Fibroblast of peridontal ligament (primary cell): ENCODE results near the gene CLIC3.

Experiments
- DNase-seq: peaks from one replicate; pipeline ENCODE4 v3.0.0-alpha.2; 2010; ENCODE audit errors: extremely low read depth

CLIC3 gene

GRCh38 chr9:136964171-136964689 lies 32.1 kb downstream of the CLIC3 start:
- no peak for DNase-seq

GRCh38 chr9:136963751-136964150 lies 32.6 kb downstream of the CLIC3 start:
- DNase-seq = no peak

GRCh38 chr9:136963341-136963740 lies 33.0 kb downstream of the CLIC3 start:
- DNase-seq = no peak

GRCh38 chr9:136962701-136963248 lies 33.6 kb downstream of the CLIC3 start:
- no peak for DNase-seq

- DNase-seq = no peak
Observed at GRCh38 chr9:136962163-136962562, 34.2 kb downstream of the CLIC3 start.

GRCh38 chr9:136961279-136962065 lies 34.9 kb downstream of the CLIC3 start:
- DNase-seq = no peak

- DNase-seq = no peak
Observed at GRCh38 chr9:136960938-136961275, 35.5 kb downstream of the CLIC3 start.

- DNase-seq = no peak
Observed at GRCh38 chr9:136960212-136960937, 36.0 kb downstream of the CLIC3 start.

GRCh38 chr9:136958898-136959850 lies 37.2 kb downstream of the CLIC3 start:
- DNase-seq = no peak

- no peak for DNase-seq
Observed at GRCh38 chr9:136958473-136958872, 37.9 kb downstream of the CLIC3 start.

- DNase-seq = no peak
Observed at GRCh38 chr9:136957901-136958300, 38.5 kb downstream of the CLIC3 start.

- DNase-seq = no peak
Observed at GRCh38 chr9:136957461-136957860, 38.9 kb downstream of the CLIC3 start.

- no peak for DNase-seq
Observed at GRCh38 chr9:136956604-136957003, 39.8 kb downstream of the CLIC3 start.

- no peak for DNase-seq
Observed at GRCh38 chr9:136955943-136956335, 40.4 kb downstream of the CLIC3 start.

GRCh38 chr9:136955202-136955942 lies 41.0 kb downstream of the CLIC3 start:
- DNase-seq = no peak

GRCh38 chr9:136954270-136955083 lies 41.9 kb downstream of the CLIC3 start:
- no peak for DNase-seq

GRCh38 chr9:136953771-136954269 lies 42.5 kb downstream of the CLIC3 start:
- no peak for DNase-seq

GRCh38 chr9:136952876-136953770 lies 43.2 kb downstream of the CLIC3 start:
- DNase-seq = no peak

- DNase-seq = no peak
Observed at GRCh38 chr9:136952321-136952850, 44.0 kb downstream of the CLIC3 start.
